ENCODE results near the gene ASB2. TPM values are rescaled to one million over a fixed set of nuclear protein-coding genes. Genes with fewer than 3 reads are reported as not detected.

ASB2 gene
- total RNA-seq, 2 donors from 2014 or later, result 115 to 187 TPM

GRCh38 chr14:93943930-93944329 lies 32.4 kb downstream of the ASB2 start:
- no peak overlapping the region for H3K4me3 ChIP-seq
- H3K27me3 ChIP-seq, result no peaks in the 10 kb centered on the region
- H3K27ac ChIP-seq, result peak overlapping the region; percentile 70 to 78
- TF ChIP-seq CTCF (IDR thresholded peaks at IDR 0.05), result no peak
- no peak for DNase-seq (ENCODE audit: low spot score)
- H3K9me3 ChIP-seq, result no peaks in the 10 kb centered on the region
- peaks cover 0 to 15% of the 10 kb centered on the region in 2 donors for H3K4me1 ChIP-seq
- H3K36me3 ChIP-seq, result peaks cover 81% of the 10 kb centered on the region

GRCh38 chr14:93943052-93943451 lies 33.3 kb downstream of the ASB2 start:
- H3K27me3 ChIP-seq, result no peaks in the 10 kb centered on the region
- no peaks in the 10 kb centered on the region for H3K9me3 ChIP-seq
- no peak overlapping the region for H3K27ac ChIP-seq
- no peak for DNase-seq (ENCODE audit: low spot score)
- no peak overlapping the region for H3K4me3 ChIP-seq
- no peak for TF ChIP-seq CTCF (IDR thresholded peaks at IDR 0.05)
- H3K36me3 ChIP-seq, result peaks cover 81% of the 10 kb centered on the region
- H3K4me1 ChIP-seq, result peaks cover 0 to 15% of the 10 kb centered on the region in 2 donors

DNA sequence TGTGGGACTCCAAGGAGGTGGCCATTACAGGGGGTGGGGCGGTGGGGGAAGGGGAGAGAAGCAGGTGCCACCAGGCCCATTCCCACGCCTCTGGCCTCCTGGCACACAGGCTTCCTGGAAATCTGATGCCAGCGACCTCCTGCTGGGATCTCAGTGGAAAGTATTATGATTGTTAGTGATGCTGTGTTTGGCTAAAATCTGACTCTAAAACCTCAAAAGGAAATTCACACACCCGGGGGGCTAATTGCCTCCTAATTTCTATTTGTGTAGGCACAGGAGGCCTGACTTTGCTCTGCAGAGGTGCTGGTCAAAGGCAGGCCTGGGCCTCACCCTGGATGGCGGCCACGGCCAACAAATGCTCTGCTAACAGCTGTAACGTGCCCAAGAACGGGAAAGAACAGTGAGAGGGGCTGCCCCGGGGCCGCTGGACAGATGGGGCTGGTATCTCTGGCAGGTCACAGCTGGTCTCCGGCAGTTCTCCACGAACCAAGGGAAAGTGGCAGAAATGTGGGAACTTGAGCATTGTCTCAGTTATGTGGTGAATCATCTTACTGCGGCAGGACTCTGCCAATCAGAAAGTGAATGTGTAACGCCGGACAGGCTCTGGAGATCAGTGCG lies 35.0 kb downstream of the ASB2 start:
- H3K4me1 ChIP-seq, result peaks cover 0 to 15% of the 10 kb centered on the region in 2 donors
- no peak for TF ChIP-seq CTCF (IDR thresholded peaks at IDR 0.05)
- no peak overlapping the region for H3K4me3 ChIP-seq
- H3K36me3 ChIP-seq, result peaks cover 83% of the 10 kb centered on the region
- H3K27me3 ChIP-seq, result no peaks in the 10 kb centered on the region
- H3K9me3 ChIP-seq, result no peaks in the 10 kb centered on the region
- no peak for DNase-seq (ENCODE audit: low spot score)
- peak overlapping the region in 1 of 2 donors; percentile 61 for H3K27ac ChIP-seq

GRCh38 chr14:93940437-93940836 lies 35.9 kb downstream of the ASB2 start:
- Histone ChIP-seq H3K4me1 (peaks cover 0 to 12% of the 10 kb centered on the region in 2 donors), H3K27ac (no peak overlapping the region), H3K36me3 (peaks cover 75% of the 10 kb centered on the region), H3K27me3 (no peaks in the 10 kb centered on the region), H3K9me3 (no peaks in the 10 kb centered on the region), H3K4me3 (no peak overlapping the region)
- TF ChIP-seq CTCF (IDR thresholded peaks at IDR 0.05), result no peak
- DNase-seq (ENCODE audit: low spot score), result no peak

- peak overlapping the region in 1 of 2 donors; percentile 25 for H3K27ac ChIP-seq
- no peaks in the 10 kb centered on the region for H3K9me3 ChIP-seq
- no peaks in the 10 kb centered on the region for H3K27me3 ChIP-seq
- peaks cover 77% of the 10 kb centered on the region for H3K36me3 ChIP-seq
- peak; percentile 63 to 86 for TF ChIP-seq CTCF (IDR thresholded peaks at IDR 0.05)
- peak overlapping the region in 1 of 2 donors; percentile 12 for H3K4me3 ChIP-seq
- H3K4me1 ChIP-seq, result peaks cover 0 to 3% of the 10 kb centered on the region in 2 donors
- peak; percentile 77 for DNase-seq (ENCODE audit: low spot score)
Observed at GRCh38 chr14:93939304-93940229, 36.8 kb downstream of the ASB2 start.
